C1 segment of cervical spinal cord (tissue), 14 donors: Measurements from ENCODE around the gene JADE3.
A peak's percentile ranks its signal among the peaks of the same experiment; 100 is the strongest.

Source experiments
- DNase-seq, 14 donors: peaks; one replicate each; lab custom pipeline; 2025; lab: John Stamatoyannopoulos, UW

JADE3 gene

GRCh38 chrX:47026198-47026597 lies 114.0 kb downstream of the JADE3 start:
- DNase-seq: no peak

DNA sequence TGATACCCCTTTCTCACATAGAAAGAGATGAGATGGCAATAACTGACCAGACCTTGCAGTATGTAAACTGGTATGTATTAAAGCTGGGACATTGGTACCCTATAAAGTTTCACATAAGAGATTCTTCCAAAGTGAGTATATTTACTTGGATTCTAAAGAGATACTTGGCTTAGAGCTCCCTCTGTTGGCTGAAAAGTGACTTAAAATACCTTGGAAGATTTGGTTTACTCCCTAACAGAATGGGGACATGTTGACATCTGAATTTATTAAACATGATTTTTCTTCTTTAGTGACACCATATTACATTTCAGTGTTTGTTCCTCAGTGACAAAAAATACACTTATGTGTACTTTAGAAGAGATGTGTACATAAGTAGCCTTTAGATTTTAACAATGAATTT lies 118.1 kb downstream of the JADE3 start:
- peak in 2 of 14 donors; percentile 3 to 10 for DNase-seq

DNA sequence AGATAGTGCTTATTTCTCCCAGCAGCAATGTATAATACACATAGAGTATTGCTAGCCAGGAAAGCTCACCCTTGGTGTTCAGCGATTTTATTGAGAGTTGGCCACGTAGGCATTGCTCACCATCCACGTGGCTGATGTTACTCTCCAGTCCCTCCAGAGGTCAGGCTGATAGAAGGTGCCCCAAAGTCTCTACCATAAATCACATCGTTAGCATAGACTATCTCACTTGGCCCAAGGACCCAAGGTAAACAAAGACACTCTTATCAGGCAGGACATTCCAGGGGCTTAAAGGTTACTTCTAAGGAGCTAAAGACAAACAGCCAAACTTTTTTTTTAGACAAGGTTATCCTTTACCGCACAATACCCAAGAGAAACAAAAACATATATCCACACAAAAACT lies 135.8 kb downstream of the JADE3 start:
- no peak for DNase-seq

- no peak for DNase-seq
Measured at GRCh38 chrX:47059142-47059874, 147.1 kb downstream of the JADE3 start.

GRCh38 chrX:47060708-47061107 lies 148.5 kb downstream of the JADE3 start:
- DNase-seq: no peak

DNA sequence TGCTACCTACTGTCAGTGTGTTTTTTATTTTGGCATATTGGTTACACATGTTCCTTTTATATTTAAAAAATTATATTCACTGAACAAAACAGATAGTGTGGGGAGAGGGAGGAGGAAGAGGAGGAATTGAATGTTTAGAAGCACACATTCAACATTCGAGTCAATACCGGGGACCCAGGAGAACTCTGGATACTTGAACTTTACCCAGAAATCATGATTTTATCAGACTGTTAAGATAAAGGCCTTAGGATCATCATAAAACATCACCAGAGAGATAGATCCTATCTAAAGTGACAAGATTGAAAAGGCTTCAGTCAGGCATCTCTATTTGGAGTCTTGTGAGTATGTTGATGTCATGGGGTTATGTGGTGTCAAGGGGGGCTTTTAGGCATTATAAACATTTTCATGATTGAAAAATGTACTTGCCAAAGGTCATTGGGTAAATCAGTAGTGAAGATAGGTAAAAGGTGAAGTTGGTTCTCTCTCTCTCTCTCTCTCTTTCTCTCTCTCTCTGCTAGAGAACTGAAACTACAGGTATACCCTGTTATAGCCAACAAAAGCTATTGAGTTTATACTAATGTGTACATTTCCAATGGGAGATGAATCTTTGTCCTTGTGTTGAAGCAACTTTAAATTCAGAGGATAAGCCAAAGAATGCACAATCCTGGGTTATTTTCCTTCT lies 149.2 kb downstream of the JADE3 start:
- DNase-seq: no peak

GRCh38 chrX:47063179-47063578 lies 151.0 kb downstream of the JADE3 start:
- no peak for DNase-seq

DNA sequence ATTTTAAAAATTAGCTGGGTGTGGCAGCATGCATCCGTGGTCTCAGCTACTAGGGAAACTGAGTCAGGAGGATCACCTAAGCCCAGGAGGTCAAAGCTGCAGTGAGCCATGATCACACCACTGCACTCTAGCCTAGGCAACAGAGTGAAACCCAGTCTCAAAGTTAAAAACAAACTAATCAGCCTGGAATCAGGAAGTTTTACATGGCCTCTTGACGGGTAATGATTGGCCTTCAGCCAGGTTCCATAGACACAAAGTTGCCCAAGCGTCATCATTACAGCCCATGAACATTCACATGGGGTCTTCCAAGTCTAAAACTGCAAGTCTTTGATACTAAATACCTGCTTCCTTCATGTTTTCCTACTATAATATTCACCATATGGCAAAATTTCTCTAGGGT lies 156.0 kb downstream of the JADE3 start:
- no peak for DNase-seq

GRCh38 chrX:47068720-47069119 lies 156.5 kb downstream of the JADE3 start:
- no peak for DNase-seq

DNA sequence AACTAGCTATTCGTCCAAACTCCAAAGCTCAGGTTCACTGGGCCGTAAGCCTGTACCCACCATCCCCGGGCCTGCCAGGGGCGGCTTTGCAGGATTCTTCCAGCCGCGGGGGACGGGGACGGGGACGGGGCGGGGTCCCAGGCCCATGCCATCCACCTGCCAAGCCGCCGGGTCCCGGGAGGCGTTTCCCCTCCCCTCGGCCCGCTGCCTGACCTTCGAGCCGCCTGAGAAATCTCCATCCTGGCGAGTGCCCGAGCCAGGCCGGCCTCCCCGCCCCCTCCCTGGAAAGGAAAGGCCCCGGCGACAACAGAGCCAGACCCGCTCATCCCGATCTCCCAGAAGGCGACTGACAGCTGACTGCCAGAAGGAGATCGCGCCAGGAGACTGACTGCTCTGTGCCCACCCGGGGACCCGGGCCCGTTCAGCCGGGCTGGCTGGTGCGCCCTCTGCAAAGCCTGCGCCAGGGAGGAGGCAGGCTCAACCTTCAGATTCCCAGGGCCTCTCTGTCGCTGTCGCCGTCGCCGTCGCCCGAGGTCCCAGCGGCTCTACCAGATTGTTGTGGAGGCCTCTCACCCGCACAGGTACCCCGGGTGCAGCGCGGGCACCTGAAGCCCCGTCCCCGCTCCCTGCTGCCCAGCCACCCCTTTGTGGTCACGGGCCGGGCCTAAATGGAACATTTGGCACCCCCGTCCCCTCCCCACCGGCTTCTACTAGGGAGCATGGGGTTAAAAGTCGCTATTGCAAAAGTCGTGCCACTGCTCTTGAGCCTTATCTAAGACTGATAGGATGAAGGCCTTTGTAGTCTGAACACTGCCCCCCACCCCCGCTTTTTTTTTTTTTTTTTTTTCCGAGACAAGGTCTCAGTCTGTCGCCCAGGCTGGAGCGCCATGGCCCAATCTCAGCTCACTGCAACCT lies 166.2 kb downstream of the JADE3 start, which contains the start of gene RGN:
Gene RGN, plus strand, starts transcription at position 315 of the 915 bp plus-strand sequence. CDS start 2,702 bp downstream, outside the sequence.
- peak in 8 of 14 donors; percentile 1 to 62 (median 20) for DNase-seq

DNA sequence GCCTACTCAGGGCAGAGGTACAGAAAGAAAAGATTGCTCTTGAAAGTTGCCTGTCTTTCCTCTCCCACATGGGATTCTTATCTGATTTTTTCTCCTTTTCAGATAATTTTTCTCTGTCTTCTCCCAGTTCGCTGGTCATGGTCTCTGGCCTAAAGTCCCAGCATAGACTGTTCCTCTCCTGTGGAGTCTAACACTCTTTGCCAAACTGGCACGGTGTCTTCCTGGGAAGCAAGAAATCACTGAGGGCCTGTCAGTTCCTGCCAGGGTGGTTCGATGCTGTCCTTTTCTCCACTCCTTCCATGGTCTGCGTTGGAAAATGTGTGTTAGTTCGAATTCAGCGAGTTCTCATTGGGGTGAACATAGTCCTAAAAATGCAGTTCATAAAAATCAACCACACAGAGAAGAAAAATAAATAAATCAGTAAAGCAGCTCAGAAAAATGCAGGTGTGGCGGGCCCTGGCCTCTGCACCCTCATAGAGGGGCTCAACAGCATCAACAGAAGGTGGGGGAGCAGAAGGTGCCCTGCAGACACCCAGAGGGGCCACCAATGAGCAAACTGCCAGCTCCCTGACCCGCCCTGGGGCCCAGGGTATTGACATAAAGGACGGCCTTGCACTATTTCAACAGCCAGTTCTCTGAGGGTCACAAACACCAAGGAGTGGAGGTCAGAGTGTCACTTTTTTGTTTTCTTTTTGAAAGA lies 168.1 kb downstream of the JADE3 start:
- DNase-seq: peak in 1 of 14 donors; percentile 14

- no peak for DNase-seq
Measured at GRCh38 chrX:47080915-47081236, 168.7 kb downstream of the JADE3 start.

DNA sequence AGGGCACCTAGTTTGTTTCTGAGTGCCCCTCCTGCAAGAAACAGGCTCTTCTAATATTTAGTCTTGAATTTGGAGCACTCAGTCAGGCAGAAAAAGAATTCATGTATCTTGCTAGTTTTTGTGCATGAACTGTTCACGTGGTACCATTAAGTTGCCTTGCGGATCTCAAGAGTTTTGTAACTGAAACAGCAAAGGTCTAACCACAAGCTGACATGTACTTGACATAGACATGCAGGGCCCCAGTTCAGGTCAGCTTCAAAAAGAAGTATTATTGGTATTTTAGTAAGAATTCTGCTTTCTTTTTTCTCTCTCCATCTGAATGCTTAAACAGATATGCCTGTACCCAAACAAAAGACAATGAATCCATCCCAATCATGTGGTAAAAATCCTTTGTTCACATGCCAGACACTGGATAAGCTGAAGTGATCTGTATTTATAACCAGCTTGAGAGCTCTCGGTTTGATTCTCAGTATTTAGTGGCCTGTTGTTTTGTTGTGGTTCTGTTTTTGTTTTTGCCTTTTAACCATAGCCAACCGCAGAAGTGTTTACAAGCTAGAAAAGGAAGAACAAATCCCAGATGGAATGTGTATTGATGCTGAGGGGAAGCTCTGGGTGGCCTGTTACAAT lies 179.0 kb downstream of the JADE3 start:
- peak in 2 of 14 donors; percentile 0 to 10 for DNase-seq

GRCh38 chrX:47093248-47093647 lies 181.0 kb downstream of the JADE3 start:
- DNase-seq: peak in 1 of 14 donors; percentile 4

- no peak for DNase-seq
Measured at GRCh38 chrX:47093860-47094259, 181.6 kb downstream of the JADE3 start.

DNA sequence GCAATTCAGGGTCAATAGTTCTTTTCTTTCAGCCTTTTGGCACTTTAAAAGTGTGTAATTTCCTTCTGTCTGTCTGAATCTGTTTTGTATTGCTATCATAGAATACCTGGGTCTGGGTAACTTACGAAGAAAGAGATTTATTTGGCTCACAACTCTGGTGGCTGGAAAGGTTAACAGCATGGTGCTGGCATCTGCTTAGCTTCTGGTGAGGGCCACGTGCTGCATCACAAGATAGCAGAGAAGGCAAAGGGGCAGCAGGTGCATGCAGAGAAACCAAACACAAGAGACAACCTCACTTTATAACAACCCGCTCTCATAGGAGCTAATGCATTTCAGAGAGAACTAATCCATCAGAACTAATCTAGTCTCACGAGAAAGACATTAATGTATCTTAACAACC lies 184.8 kb downstream of the JADE3 start:
- no peak for DNase-seq

- DNase-seq: no peak
Measured at GRCh38 chrX:47098338-47099094, 186.3 kb downstream of the JADE3 start.

- DNase-seq: no peak
Measured at GRCh38 chrX:47101206-47101605, 189.0 kb downstream of the JADE3 start.
